HEK293 (cell line): Measurements from ENCODE around the gene CRACDL.

Experiments used
- KLF10 ChIP-seq: fragments of 450-650 bp; IDR thresholded peaks from 2 replicates; pipeline ENCODE4 v1.5.1; 2018; ENCODE audit warnings: missing biosample characterization, mild to moderate bottlenecking, missing genetic modification characterization
- KLF16 ChIP-seq: fragments of 450-650 bp; formaldehyde crosslinking; IDR thresholded peaks from 2 replicates; pipeline ENCODE4 v1.5.1; 2017; ENCODE audit warnings: missing biosample characterization, missing genetic modification characterization
- YY1 ChIP-seq: fragments of 450-650 bp; formaldehyde crosslinking; IDR thresholded peaks from 2 replicates; pipeline ENCODE4 v1.5.1; 2018; ENCODE audit warnings: missing biosample characterization, missing genetic modification characterization
- YY2 ChIP-seq: fragments of 450-650 bp; formaldehyde crosslinking; IDR thresholded peaks from 2 replicates; pipeline ENCODE4 v1.5.1; 2016; ENCODE audit warnings: missing biosample characterization, missing genetic modification characterization
- ZNF10 ChIP-seq: fragments of 450-650 bp; formaldehyde crosslinking; IDR thresholded peaks from 2 replicates; pipeline ENCODE4 v1.5.1; 2017; ENCODE audit warnings: missing biosample characterization, missing genetic modification characterization
- ZNF302 ChIP-seq: fragments of 450-650 bp; formaldehyde crosslinking; IDR thresholded peaks from 2 replicates; pipeline ENCODE4 v1.5.1; 2016; ENCODE audit warnings: missing biosample characterization, missing genetic modification characterization, low read depth
- ZNF544 ChIP-seq: fragments of 450-650 bp; formaldehyde crosslinking; IDR thresholded peaks from 2 replicates; pipeline ENCODE4 v1.5.0; 2017; ENCODE audit warnings: missing biosample characterization, missing genetic modification characterization
- ZNF548 ChIP-seq: fragments of 450-650 bp; formaldehyde crosslinking; IDR thresholded peaks from 2 replicates; pipeline ENCODE4 v1.5.1; 2016; ENCODE audit warnings: missing biosample characterization, missing genetic modification characterization
- ZNF558 ChIP-seq: fragments of 450-650 bp; formaldehyde crosslinking; IDR thresholded peaks from 2 replicates; pipeline ENCODE4 v1.5.1; 2016; ENCODE audit warnings: missing biosample characterization, missing genetic modification characterization
- ZNF621 ChIP-seq: fragments of 450-650 bp; formaldehyde crosslinking; IDR thresholded peaks from 2 replicates; pipeline ENCODE4 v1.5.1; 2017; ENCODE audit warnings: missing biosample characterization, missing genetic modification characterization
- ZNF776 ChIP-seq: fragments of 450-650 bp; formaldehyde crosslinking; IDR thresholded peaks from 2 replicates; pipeline ENCODE4 v1.5.0; 2017; ENCODE audit warnings: missing biosample characterization, missing genetic modification characterization, borderline replicate concordance
- TF ChIP-seq, protein P1 (sequence below): fragments of 450-650 bp; formaldehyde crosslinking; IDR thresholded peaks from 2 replicates; pipeline ENCODE4 v1.5.1; 2016; ENCODE audit warnings: missing biosample characterization, missing genetic modification characterization
- TF ChIP-seq, protein P2 (sequence below): fragments of 450-650 bp; formaldehyde crosslinking; IDR thresholded peaks from 2 replicates; pipeline ENCODE4 v1.5.1; 2016; ENCODE audit warnings: missing biosample characterization, missing genetic modification characterization

- TF ChIP-seq, protein P1, sequence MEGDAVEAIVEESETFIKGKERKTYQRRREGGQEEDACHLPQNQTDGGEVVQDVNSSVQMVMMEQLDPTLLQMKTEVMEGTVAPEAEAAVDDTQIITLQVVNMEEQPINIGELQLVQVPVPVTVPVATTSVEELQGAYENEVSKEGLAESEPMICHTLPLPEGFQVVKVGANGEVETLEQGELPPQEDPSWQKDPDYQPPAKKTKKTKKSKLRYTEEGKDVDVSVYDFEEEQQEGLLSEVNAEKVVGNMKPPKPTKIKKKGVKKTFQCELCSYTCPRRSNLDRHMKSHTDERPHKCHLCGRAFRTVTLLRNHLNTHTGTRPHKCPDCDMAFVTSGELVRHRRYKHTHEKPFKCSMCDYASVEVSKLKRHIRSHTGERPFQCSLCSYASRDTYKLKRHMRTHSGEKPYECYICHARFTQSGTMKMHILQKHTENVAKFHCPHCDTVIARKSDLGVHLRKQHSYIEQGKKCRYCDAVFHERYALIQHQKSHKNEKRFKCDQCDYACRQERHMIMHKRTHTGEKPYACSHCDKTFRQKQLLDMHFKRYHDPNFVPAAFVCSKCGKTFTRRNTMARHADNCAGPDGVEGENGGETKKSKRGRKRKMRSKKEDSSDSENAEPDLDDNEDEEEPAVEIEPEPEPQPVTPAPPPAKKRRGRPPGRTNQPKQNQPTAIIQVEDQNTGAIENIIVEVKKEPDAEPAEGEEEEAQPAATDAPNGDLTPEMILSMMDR (tag by site-specific recombination): no peak
- TF ChIP-seq ZNF776: no peak
- TF ChIP-seq ZNF558 (tag by site-specific recombination): no peak
- TF ChIP-seq YY1 (tag by site-specific recombination): no peak
- TF ChIP-seq ZNF302 (tag by site-specific recombination): no peak
- no peak for TF ChIP-seq ZNF544
- TF ChIP-seq, protein P2, sequence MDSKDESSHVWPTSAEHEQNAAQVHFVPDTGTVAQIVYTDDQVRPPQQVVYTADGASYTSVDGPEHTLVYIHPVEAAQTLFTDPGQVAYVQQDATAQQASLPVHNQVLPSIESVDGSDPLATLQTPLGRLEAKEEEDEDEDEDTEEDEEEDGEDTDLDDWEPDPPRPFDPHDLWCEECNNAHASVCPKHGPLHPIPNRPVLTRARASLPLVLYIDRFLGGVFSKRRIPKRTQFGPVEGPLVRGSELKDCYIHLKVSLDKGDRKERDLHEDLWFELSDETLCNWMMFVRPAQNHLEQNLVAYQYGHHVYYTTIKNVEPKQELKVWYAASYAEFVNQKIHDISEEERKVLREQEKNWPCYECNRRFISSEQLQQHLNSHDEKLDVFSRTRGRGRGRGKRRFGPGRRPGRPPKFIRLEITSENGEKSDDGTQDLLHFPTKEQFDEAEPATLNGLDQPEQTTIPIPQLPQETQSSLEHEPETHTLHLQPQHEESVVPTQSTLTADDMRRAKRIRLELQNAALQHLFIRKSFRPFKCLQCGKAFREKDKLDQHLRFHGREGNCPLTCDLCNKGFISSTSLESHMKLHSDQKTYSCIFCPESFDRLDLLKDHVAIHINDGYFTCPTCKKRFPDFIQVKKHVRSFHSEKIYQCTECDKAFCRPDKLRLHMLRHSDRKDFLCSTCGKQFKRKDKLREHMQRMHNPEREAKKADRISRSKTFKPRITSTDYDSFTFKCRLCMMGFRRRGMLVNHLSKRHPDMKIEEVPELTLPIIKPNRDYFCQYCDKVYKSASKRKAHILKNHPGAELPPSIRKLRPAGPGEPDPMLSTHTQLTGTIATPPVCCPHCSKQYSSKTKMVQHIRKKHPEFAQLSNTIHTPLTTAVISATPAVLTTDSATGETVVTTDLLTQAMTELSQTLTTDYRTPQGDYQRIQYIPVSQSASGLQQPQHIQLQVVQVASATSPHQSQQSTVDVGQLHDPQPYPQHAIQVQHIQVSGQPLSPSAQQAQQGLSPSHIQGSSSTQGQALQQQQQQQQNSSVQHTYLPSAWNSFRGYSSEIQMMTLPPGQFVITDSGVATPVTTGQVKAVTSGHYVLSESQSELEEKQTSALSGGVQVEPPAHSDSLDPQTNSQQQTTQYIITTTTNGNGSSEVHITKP: no peak
- no peak for TF ChIP-seq YY2 (tag by site-specific recombination)
- no peak for TF ChIP-seq ZNF10 (tag by site-specific recombination)
- no peak for TF ChIP-seq KLF16 (tag by site-specific recombination)
- no peak for TF ChIP-seq ZNF548 (tag by site-specific recombination)
- TF ChIP-seq KLF10 (tag by site-specific recombination): no peak
- TF ChIP-seq ZNF621: no peak
These were observed 110.6 kb downstream of the CRACDL start for GRCh38 chr2:98825404-98825803.
